ENCODE measurements around the gene HLCS. TPM values are rescaled to one million over a fixed set of nuclear protein-coding genes. Genes with fewer than 3 reads are reported as not detected.

HLCS gene
- total RNA-seq, 1 experiment from 2014 or later = 12.7 TPM

DNA sequence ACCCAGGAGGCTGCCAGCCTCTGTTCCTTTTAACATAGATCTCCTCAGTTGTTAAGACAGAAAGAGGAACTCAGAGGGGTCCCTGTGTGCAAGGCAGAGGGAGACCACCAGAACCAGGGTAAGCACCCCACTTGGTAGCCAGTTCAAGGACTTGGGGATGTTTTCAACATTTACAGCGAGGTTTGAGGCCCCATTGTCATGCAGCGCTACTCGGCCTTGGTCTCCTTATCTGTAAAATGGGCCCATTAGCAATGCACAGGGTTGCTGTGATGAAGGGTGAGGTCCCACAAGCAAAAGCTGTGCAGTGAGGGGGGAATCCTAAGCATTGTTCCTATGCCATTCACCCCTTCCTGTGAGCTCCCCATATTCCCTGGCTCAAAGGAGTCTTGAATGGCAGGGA is 263.3 kb downstream of the HLCS start:
- Histone ChIP-seq H3K9ac (ENCODE audit: extremely low read depth, insufficient read length, low read length) (no peak overlapping the region), H2BK12ac (ENCODE audit: insufficient read length, low read depth, low read length) (no peak overlapping the region), H2BK20ac (ENCODE audit: low read depth, low read length, poor library complexity, severe bottlenecking) (no peak overlapping the region), H2AFZ (ENCODE audit: low read length) (no peak overlapping the region), H3K9me3 (ENCODE audit: control insufficient read depth, low read depth, low read length) (no peaks in the 10 kb centered on the region), H3T11ph (ENCODE audit: low read length) (no peak overlapping the region), H2BK120ac (ENCODE audit: low read depth, low read length, poor library complexity, severe bottlenecking) (no peak overlapping the region), H3K27ac (ENCODE audit: insufficient read length, low read depth, low read length) (no peak overlapping the region), H3K79me1 (ENCODE audit: insufficient read depth, low read depth, low read length, poor library complexity, severe bottlenecking) (no peaks in the 10 kb centered on the region), H4K20me1 (ENCODE audit: control insufficient read depth, insufficient read depth, insufficient read length) (peaks cover 2% of the 10 kb centered on the region), H3K79me2 (ENCODE audit: insufficient read depth, low read length) (no peaks in the 10 kb centered on the region), H3K23me2 (ENCODE audit: insufficient read length, low read depth, low read length, poor library complexity, severe bottlenecking) (peaks cover 7% of the 10 kb centered on the region), H3K56ac (ENCODE audit: insufficient read length, low read depth, low read length) (no peak overlapping the region), H4K5ac (ENCODE audit: insufficient read length, low read depth, low read length) (no peak overlapping the region), H2BK15ac (ENCODE audit: low read depth, low read length) (no peak overlapping the region), H4K91ac (ENCODE audit: insufficient read length, low read depth, low read length) (no peak overlapping the region), H3K4me2 (ENCODE audit: insufficient read depth, insufficient read length, low read length) (no peak overlapping the region), H2AK5ac (ENCODE audit: insufficient read length, low read length) (no peak overlapping the region), H3K23ac (ENCODE audit: insufficient read length, low read depth, low read length) (no peak overlapping the region), H3K4me1 (ENCODE audit: insufficient read depth, low read length) (0 out of 2 replicates have a peak, but pooled peaks cover 2% of the 10 kb centered on the region), H3K18ac (ENCODE audit: insufficient read length, low read depth, low read length) (no peak overlapping the region), H3K27me3 (ENCODE audit: insufficient read depth, low read length) (peaks cover 98% of the 10 kb centered on the region), H3K14ac (ENCODE audit: insufficient read depth, low read length) (no peak overlapping the region), H2BK5ac (ENCODE audit: insufficient read length, low read length) (no peak overlapping the region), H3K4ac (ENCODE audit: low read depth, low read length) (no peak overlapping the region), H4K8ac (replicated peaks; ENCODE audit: insufficient read length, low read depth, low read length) (no peak overlapping the region)
- H3K4me3 Mint-ChIP-seq = peak overlapping the region in 1 of 2 experiments; percentile 26; a peak in 1 of 5 replicates
- peaks cover 4 to 14% of the 10 kb centered on the region in 2 experiments; a peak in 3 of 5 replicates for H3K9me3 Mint-ChIP-seq
- peaks cover 98% of the 10 kb centered on the region for H3K27me3 Mint-ChIP-seq (ENCODE audit: low read depth)
- no CpG with 5 or more reads among the region's 3 CpGs for WGBS (ENCODE audit: extremely low coverage, insufficient read length, low lambda C conversion rate)
- H3K36me3 Mint-ChIP-seq (ENCODE audit: insufficient read depth in 1 of 3, low read depth in 3 of 3) = peaks cover 0 to 2% (median 1%) of the 10 kb centered on the region in 3 experiments; a peak in 3 of 7 replicates
- H3K4me1 Mint-ChIP-seq = peaks cover 31 to 57% of the 10 kb centered on the region in 2 experiments
- H3K27ac Mint-ChIP-seq = no peak overlapping the region
- TF ChIP-seq, protein P1, sequence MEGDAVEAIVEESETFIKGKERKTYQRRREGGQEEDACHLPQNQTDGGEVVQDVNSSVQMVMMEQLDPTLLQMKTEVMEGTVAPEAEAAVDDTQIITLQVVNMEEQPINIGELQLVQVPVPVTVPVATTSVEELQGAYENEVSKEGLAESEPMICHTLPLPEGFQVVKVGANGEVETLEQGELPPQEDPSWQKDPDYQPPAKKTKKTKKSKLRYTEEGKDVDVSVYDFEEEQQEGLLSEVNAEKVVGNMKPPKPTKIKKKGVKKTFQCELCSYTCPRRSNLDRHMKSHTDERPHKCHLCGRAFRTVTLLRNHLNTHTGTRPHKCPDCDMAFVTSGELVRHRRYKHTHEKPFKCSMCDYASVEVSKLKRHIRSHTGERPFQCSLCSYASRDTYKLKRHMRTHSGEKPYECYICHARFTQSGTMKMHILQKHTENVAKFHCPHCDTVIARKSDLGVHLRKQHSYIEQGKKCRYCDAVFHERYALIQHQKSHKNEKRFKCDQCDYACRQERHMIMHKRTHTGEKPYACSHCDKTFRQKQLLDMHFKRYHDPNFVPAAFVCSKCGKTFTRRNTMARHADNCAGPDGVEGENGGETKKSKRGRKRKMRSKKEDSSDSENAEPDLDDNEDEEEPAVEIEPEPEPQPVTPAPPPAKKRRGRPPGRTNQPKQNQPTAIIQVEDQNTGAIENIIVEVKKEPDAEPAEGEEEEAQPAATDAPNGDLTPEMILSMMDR (conservative IDR thresholded peaks at IDR 0.05) = no peak
- no peak for DNase-seq

Data from H9 (cell line).